ENCODE measurements around the gene LCE2B. TPM values are rescaled to one million over a fixed set of nuclear protein-coding genes. Genes with fewer than 3 reads are reported as not detected.
"Not testable (repeated sequence)": the region's sequence is repeated elsewhere in the genome, so short reads cannot be mapped to it uniquely, and the experiment has no call there.

LCE2B gene, protein sequence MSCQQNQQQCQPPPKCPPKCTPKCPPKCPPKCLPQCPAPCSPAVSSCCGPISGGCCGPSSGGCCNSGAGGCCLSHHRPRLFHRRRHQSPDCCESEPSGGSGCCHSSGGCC
- not detected for polyA plus RNA-seq (2012; ENCODE audit: missing spikeins)

DNA sequence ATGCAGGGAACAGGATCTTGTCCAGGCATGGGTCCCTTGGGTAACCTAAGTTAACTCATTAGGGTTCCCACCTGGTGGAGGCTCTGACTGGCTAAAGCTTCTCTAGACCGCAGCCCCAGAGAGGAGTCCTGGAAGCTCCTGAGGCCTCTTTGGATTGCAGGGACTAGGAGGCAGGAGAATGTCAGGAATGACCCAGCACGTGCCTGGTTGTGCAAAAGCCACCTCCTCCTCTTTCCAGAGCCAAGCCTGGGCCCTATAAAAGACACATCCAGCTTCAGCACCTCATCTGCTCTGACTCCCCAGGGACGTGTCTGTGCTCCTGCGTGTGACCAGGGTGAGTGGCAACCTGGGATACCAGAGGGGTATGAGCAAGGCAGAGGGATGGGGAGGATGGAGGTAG, at the start of gene LCE2B:
LCE2B (plus strand) TSS at position 301 of the 400 bp plus-strand sequence. CDS start 721 bp downstream, outside the sequence.
- not testable (repeated sequence) for FAIRE-seq; DNase-seq (ENCODE audit: insufficient read length)

DNA sequence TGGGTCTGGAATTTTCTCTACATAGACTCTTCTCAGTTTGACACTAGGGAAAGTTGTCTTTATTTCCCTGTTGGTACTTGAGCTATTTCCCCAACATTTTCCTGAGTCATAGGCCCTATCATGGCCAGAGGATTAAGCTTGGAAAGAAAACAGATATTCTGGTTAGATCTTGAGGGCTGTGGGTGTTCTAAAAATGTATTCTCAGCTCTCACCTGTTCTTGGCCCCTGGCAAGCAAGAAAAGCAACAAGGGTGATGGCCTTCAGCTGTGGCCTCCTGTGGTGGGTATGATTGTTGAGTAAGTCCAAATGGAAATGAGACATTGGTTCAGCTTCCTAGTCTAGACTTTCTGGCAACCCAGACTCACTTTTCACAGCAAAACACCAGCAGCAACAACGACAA, 45.6 kb upstream of the LCE2B start:
- FAIRE-seq, result no peak
- TF ChIP-seq TAF1 (IDR thresholded peaks at IDR 0.05; ENCODE audit: borderline replicate concordance, low read depth, low read length) (no peak), POLR2A (IDR thresholded peaks at IDR 0.05; ENCODE audit: low read depth, low read length) (no peak), POLR2AphosphoS5 (IDR thresholded peaks at IDR 0.05; ENCODE audit: low read depth, low read length) (no peak)
- DNase-seq (ENCODE audit: insufficient read length), result no peak

DNA sequence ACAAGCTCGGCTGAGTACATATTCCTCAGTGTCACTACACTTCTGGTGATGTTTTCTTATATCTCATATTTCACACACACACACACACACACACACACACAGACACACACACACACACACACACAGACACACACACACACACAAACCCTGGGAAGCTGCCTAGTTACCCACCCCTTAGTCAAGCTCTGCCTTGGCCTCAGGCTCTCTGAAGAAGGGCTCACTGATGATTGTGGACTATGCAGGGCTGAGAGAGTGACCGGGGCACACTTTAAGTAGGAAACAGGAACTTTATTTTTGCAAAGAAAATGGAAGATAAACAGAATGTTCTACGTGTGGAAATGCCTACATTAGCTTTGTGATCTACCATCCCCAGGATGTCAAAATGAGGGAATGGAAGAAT, 42.0 kb upstream of the LCE2B start:
- FAIRE-seq (no peak), DNase-seq (ENCODE audit: insufficient read length) (no peak)
- TF ChIP-seq POLR2AphosphoS5 (IDR thresholded peaks at IDR 0.05; ENCODE audit: low read depth, low read length), result no peak

DNA sequence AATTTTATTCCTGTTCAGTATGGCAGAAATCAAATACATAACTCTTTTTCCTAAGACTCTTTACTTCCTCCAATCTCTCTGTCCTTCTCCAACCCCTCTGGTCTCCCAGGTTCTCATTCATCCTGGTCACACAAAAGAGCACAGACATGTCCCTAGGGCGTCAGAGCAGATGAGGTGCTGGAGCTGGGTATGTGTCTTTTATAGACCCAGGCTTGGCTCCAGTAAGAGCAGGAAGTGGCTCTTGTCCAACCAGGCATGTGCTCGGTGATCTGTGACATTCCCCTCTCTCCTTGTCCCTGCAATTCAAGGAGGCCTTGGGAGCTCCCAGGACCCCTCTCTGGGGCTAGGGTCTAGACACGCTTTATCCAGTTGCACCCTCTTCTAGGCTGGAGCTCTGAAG, 40.8 kb upstream of the LCE2B start:
- TF ChIP-seq TAF1 (IDR thresholded peaks at IDR 0.05; ENCODE audit: borderline replicate concordance, low read depth, low read length) (no peak), POLR2A (IDR thresholded peaks at IDR 0.05; ENCODE audit: low read depth, low read length) (no peak), POLR2AphosphoS5 (IDR thresholded peaks at IDR 0.05; ENCODE audit: low read depth, low read length) (no peak)
- no peak for DNase-seq (ENCODE audit: insufficient read length)
- FAIRE-seq, result no peak

- TF ChIP-seq POLR2A (IDR thresholded peaks at IDR 0.05; ENCODE audit: low read depth, low read length), result no peak
- TF ChIP-seq POLR2AphosphoS5 (IDR thresholded peaks at IDR 0.05; ENCODE audit: low read depth, low read length), result no peak
- no peak for TF ChIP-seq TAF1 (IDR thresholded peaks at IDR 0.05; ENCODE audit: borderline replicate concordance, low read depth, low read length)
- DNase-seq (ENCODE audit: insufficient read length) (no peak), FAIRE-seq (no peak)
Observed at GRCh38 chr1:152646656-152647055, 39.3 kb upstream of the LCE2B start.

DNA sequence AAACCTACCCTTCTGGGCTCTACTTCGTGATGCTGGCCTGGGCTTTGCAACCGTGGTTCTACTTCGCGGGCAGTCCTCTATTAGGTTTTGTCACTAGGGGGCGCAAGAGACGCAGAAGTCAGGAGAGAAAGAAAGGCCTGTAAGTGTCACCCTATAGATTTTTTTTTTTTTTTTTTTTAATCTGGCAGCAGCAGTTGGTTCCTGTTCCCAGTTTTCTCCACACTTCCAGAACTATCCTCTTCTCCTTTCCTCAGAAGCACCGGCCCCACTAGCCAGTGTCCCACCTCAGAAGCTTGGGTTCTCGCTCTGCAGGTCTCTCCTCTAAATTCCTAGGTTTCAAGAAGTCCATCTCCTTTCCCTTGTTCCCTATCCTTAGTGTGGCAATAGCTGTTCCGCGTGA, 31.8 kb upstream of the LCE2B start:
- TF ChIP-seq POLR2AphosphoS5 (IDR thresholded peaks at IDR 0.05; ENCODE audit: low read depth, low read length) (no peak), TAF1 (IDR thresholded peaks at IDR 0.05; ENCODE audit: borderline replicate concordance, low read depth, low read length) (no peak), POLR2A (IDR thresholded peaks at IDR 0.05; ENCODE audit: low read depth, low read length) (no peak)
- DNase-seq (ENCODE audit: insufficient read length) (peak; percentile 28), FAIRE-seq (peak; percentile 70)

DNA sequence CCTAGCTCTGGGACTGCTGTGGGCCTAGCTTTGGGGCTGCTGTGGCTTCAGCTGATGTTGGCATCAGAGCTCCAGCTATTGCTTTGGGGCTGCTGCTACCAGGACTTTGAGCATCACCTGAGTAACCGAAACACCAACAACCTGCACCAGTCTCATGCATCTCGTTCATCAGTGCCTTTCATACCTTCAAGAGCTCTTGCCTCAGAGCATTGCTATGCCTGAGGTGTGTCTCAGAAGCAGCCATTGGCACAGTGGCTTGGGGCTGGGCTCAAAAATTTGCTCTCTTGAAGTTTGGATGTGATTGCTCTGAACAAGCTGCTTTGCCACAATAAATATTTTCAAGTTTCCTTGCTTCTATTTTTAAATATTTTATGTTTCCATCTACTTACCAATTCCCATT, 29.5 kb upstream of the LCE2B start:
- no peak for DNase-seq (ENCODE audit: insufficient read length)
- no peak for FAIRE-seq
- TF ChIP-seq POLR2A (IDR thresholded peaks at IDR 0.05; ENCODE audit: low read depth, low read length), result no peak
- TF ChIP-seq POLR2AphosphoS5 (IDR thresholded peaks at IDR 0.05; ENCODE audit: low read depth, low read length), result no peak
- no peak for TF ChIP-seq TAF1 (IDR thresholded peaks at IDR 0.05; ENCODE audit: borderline replicate concordance, low read depth, low read length)

DNA sequence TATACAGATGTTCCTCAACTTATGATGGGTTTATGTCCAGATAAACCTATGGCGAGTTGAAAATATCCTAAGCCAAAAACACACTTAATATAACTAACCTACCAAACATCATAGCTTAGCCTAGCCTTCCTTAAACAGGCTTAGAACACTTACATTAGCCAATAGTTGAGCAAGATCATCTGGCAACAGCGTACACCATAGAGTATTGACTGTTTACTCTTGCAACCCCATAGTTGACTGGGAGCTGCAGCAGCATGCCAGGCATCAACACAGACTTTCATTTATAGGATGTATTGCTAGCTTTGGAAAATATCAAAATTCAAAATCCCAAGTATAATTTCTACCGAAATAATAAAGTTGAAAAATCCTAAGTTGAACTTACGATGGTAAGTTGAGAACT, 28.2 kb upstream of the LCE2B start:
- DNase-seq (ENCODE audit: insufficient read length) (no peak), FAIRE-seq (no peak)
- TF ChIP-seq TAF1 (IDR thresholded peaks at IDR 0.05; ENCODE audit: borderline replicate concordance, low read depth, low read length), result no peak
- no peak for TF ChIP-seq POLR2A (IDR thresholded peaks at IDR 0.05; ENCODE audit: low read depth, low read length)
- no peak for TF ChIP-seq POLR2AphosphoS5 (IDR thresholded peaks at IDR 0.05; ENCODE audit: low read depth, low read length)

GRCh38 chr1:152658649-152659048, 27.3 kb upstream of the LCE2B start:
- FAIRE-seq (no peak), DNase-seq (ENCODE audit: insufficient read length) (no peak)
- TF ChIP-seq POLR2AphosphoS5 (IDR thresholded peaks at IDR 0.05; ENCODE audit: low read depth, low read length) (no peak), POLR2A (IDR thresholded peaks at IDR 0.05; ENCODE audit: low read depth, low read length) (no peak), TAF1 (IDR thresholded peaks at IDR 0.05; ENCODE audit: borderline replicate concordance, low read depth, low read length) (no peak)

DNA sequence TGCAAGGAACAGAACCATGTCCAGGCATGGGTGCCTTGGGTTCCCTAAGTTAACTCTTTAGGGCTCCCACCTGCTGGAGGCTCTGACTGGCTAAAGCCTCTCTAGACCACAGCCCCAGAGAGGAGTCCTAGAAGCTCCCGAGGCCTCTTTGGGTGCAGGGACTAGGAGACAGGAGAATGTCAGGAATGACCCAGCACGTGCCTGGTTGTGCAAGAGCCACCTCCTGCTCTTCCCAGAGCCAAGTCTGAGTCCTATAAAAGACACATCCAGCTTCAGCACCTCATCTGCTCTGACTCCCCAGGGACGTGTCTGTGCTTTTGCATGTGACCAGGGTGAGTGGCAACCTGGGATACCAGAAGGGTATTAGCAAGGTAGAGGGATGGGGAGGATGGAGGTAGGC, 22.8 kb upstream of the LCE2B start, which contains the start of gene LCE2D:
LCE2D (plus strand) TSS at position 283 of the 400 bp plus-strand sequence. CDS start 726 bp downstream, outside the sequence.
- TF ChIP-seq POLR2AphosphoS5 (IDR thresholded peaks at IDR 0.05; ENCODE audit: low read depth, low read length) (no peak), POLR2A (IDR thresholded peaks at IDR 0.05; ENCODE audit: low read depth, low read length) (no peak), TAF1 (IDR thresholded peaks at IDR 0.05; ENCODE audit: borderline replicate concordance, low read depth, low read length) (no peak)
- DNase-seq (ENCODE audit: insufficient read length) (no peak), FAIRE-seq (no peak)

GRCh38 chr1:152666171-152666570, 19.8 kb upstream of the LCE2B start:
- not testable (repeated sequence) for DNase-seq (ENCODE audit: insufficient read length); FAIRE-seq

DNA sequence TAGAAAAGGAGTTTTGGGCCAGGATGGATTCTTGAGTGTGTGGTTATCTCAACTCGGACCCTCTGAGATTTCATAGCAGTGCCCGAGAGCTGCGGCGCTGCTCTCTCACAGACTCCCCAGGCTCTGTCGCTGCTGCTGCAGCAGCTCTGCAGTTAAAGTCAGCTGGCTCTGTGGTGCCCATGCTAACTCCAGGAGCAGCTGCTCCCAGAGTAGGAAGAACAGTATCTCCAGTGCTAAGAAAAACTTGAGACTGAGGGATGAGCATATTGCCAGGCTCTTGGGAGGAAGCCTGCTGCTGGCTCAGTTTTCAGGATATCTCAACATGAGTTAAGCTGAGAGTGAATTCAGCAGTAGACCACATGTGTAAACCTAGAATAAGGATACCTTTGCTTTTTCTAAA, 18.3 kb upstream of the LCE2B start:
- no peak for TF ChIP-seq POLR2AphosphoS5 (IDR thresholded peaks at IDR 0.05; ENCODE audit: low read depth, low read length)
- no peak for TF ChIP-seq POLR2A (IDR thresholded peaks at IDR 0.05; ENCODE audit: low read depth, low read length)
- no peak for TF ChIP-seq TAF1 (IDR thresholded peaks at IDR 0.05; ENCODE audit: borderline replicate concordance, low read depth, low read length)
- DNase-seq (ENCODE audit: insufficient read length), result no peak
- FAIRE-seq, result no peak

GRCh38 chr1:152673016-152673415, 12.9 kb upstream of the LCE2B start:
- FAIRE-seq, result no peak
- TF ChIP-seq POLR2AphosphoS5 (IDR thresholded peaks at IDR 0.05; ENCODE audit: low read depth, low read length) (no peak), POLR2A (IDR thresholded peaks at IDR 0.05; ENCODE audit: low read depth, low read length) (no peak), TAF1 (IDR thresholded peaks at IDR 0.05; ENCODE audit: borderline replicate concordance, low read depth, low read length) (no peak)
- no peak for DNase-seq (ENCODE audit: insufficient read length)

GRCh38 chr1:152674983-152675382, 10.9 kb upstream of the LCE2B start, which contains the start of gene LCE2C:
LCE2C (plus strand) TSS chr1:152675279; CDS start chr1:152676016, 737 bp downstream.
- DNase-seq (ENCODE audit: insufficient read length); FAIRE-seq: not testable (repeated sequence)

Measured in GM12892 (cell line).